Naive thymus-derived CD4-positive, alpha-beta T cell (primary cell): ENCODE data around the gene PLA2G3. TPM values are rescaled to one million over a fixed set of nuclear protein-coding genes. Genes with fewer than 3 reads are reported as not detected.
A peak's percentile ranks its signal among the peaks of the same experiment; 100 is the strongest.

Experiments
- ATAC-seq: fragments of 150-1000 bp; cut with Tn5 transposase; 2 replicates; pipeline ENCODE4 v1.10.0; 2021; ENCODE audit warnings: mild to moderate bottlenecking, moderate library complexity
- CTCF ChIA-PET: fragments of 350-600 bp; sonication (Branson Sonifier 250); formaldehyde crosslinking; loops from one replicate; lab custom pipeline; 2021; ENCODE audit warnings: antibody characterized with exemption; lab: Charles Lee
- POLR2A ChIA-PET: fragments of 350-600 bp; sonication (Branson Sonifier 250); formaldehyde crosslinking; loops from one replicate; lab custom pipeline; 2021; ENCODE audit warnings: antibody characterized with exemption, inconsistent platforms; lab: Charles Lee
- DNase-seq, 9 donors: peaks; one replicate each; pipeline versions ENCODE4 v3.0.0 to v3.0.0-alpha.2; 2020 to 2022; ENCODE audit warnings: mixed read lengths in 1 of 9
- H3K27ac ChIP-seq: one replicate; pipeline ENCODE4 v1.7.0; 2013; ENCODE audit warnings: mild to moderate bottlenecking, low read depth, low read length, moderate library complexity
- H3K27me3 ChIP-seq, 2 donors: one replicate each; pipeline ENCODE4 v1.7.0; 2013; ENCODE audit warnings: low read length in 2 of 2, mild to moderate bottlenecking in 2 of 2, moderate library complexity in 2 of 2; ENCODE audit not compliant: control insufficient read depth in 2 of 2, insufficient read depth in 2 of 2
- H3K36me3 ChIP-seq, 3 experiments: 1 replicate in 2 of 3; 2 replicates in 1 of 3; pipeline ENCODE4 v1.7.0; 2013; ENCODE audit warnings: low read length in 3 of 3, mild to moderate bottlenecking in 3 of 3, moderate library complexity in 1 of 3; ENCODE audit not compliant: insufficient read depth in 3 of 3, control insufficient read depth in 2 of 3
- H3K4me1 ChIP-seq, 2 donors: one replicate each; pipeline ENCODE4 v1.7.0; 2013; ENCODE audit warnings: low read length in 2 of 2, mild to moderate bottlenecking in 2 of 2, moderate library complexity in 1 of 2; ENCODE audit not compliant: control insufficient read depth in 2 of 2, insufficient read depth in 2 of 2
- H3K4me3 ChIP-seq: 2 replicates; pipeline ENCODE4 v1.7.0; 2013; ENCODE audit warnings: mild to moderate bottlenecking, low read length
- H3K9me3 ChIP-seq, 3 experiments: 1 replicate in 2 of 3; 2 replicates in 1 of 3; pipeline ENCODE4 v1.7.0; 2013; ENCODE audit warnings: low read length in 3 of 3; ENCODE audit not compliant: control insufficient read depth in 2 of 3
- H3K27ac Mint-ChIP-seq, 9 donors: one replicate each; pipeline ENCODE4 v1.8.0; 2020 to 2022; ENCODE audit warnings: mixed read lengths in 9 of 9, mild to moderate bottlenecking in 8 of 9, moderate library complexity in 5 of 9, inconsistent platforms in 2 of 9
- H3K27me3 Mint-ChIP-seq, 5 donors: one replicate each; pipeline ENCODE4 v1.8.0; 2021 to 2022; ENCODE audit warnings: mixed read lengths in 5 of 5, mild to moderate bottlenecking in 1 of 5
- H3K36me3 Mint-ChIP-seq, 5 donors: one replicate each; pipeline ENCODE4 v1.8.0; 2020 to 2022; ENCODE audit warnings: mixed read lengths in 5 of 5, mild to moderate bottlenecking in 3 of 5, inconsistent platforms in 1 of 5
- H3K4me1 Mint-ChIP-seq, 7 donors: one replicate each; pipeline ENCODE4 v1.8.0; 2020 to 2022; ENCODE audit warnings: mixed read lengths in 7 of 7, mild to moderate bottlenecking in 3 of 7, inconsistent platforms in 1 of 7
- H3K4me3 Mint-ChIP-seq, 10 donors: one replicate each; pipeline ENCODE4 v1.8.0; 2020 to 2022; ENCODE audit warnings: mild to moderate bottlenecking in 10 of 10, mixed read lengths in 10 of 10, moderate library complexity in 6 of 10, inconsistent platforms in 2 of 10
- H3K9me3 Mint-ChIP-seq, 11 donors: one replicate each; pipeline ENCODE4 v1.8.0; 2020 to 2022; ENCODE audit warnings: mixed read lengths in 11 of 11, mild to moderate bottlenecking in 4 of 11, inconsistent platforms in 1 of 11, moderate library complexity in 1 of 11
- intact Hi-C, 2 donors: fragments of 100-400 bp; cut with micrococcal nuclease; formaldehyde crosslinking; loops; one replicate each; pipeline ENCODE4 v1.15.1; 2023
- polyA plus RNA-seq, 2 donors: library from polyadenylated mRNA; unstranded; fragments of 300-500 nt; fragmentation: Illumina TruSeq; gene quantifications; one replicate each; pipeline ENCODE4 v1.2.3, GENCODE V29; 2021
- total RNA-seq, 6 experiments: library from RNA in 5 of 6; stranded (reverse) in 5 of 6; gene quantifications; 1 replicate in 5 of 6; 2 replicates in 1 of 6; pipeline ENCODE4 v1.2.3 and lab custom pipeline; 2021 to 2026

PLA2G3 gene
- total and polyA plus RNA-seq, 7 experiments from 2014 or later = not detected

DNA sequence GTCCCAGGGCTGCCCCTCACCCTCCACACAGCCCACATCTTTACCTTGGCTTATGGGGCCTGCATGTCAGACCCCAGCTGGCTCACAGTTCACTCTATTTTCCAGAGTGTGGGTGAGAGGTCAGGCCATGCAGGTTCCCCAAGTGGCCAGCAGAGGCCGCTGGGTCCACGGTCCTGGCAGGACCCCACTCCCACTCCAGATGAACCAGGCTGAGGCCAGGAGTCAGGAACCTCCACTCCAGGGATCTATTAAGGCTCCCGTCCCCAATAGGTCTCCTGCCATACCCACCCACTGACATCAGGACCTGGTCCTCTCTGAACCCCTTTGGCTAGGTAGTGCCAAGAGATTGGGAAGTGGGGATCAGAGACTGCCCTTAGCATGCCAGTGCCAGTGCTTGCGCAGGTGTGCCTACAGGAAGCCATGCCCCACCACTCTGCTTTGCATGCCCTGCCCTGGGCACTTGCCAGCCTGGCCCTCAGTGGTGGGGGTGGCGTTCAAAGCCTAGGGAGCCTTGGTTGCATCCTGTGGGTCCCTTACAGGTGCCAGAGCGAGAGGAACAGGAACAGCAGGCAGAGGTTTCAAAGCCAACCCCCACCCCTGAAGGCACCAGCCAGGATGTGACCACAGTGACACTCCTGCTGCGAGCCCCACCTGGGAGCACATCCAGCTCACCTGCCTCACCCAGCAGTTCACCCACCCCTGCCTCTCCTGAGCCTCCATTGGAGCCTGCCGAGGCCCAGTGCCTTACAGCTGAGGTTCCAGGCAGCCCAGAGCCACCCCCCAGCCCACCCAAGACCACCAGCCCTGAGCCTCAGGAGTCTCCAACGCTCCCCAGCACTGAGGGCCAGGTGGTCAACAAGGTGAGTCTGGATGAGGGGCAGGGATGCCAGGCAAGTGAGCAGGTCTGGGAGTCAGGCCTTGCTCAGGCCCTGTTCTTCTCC is 50.9 kb downstream of the PLA2G3 start:
- Mint-ChIP-seq H3K36me3 (no peaks in the 10 kb centered on the region), H3K27me3 (no peaks in the 10 kb centered on the region), H3K9me3 (no peaks in the 10 kb centered on the region), H3K27ac (no peak overlapping the region), H3K4me3 (no peak overlapping the region), H3K4me1 (peaks cover 0 to 5% (median 4%) of the 10 kb centered on the region in 7 donors)
- Histone ChIP-seq H3K4me1 (no peaks in the 10 kb centered on the region), H3K4me3 (no peak overlapping the region), H3K27me3 (no peaks in the 10 kb centered on the region), H3K27ac (no peak overlapping the region), H3K36me3 (peaks cover 0 to 3% (median 0%) of the 10 kb centered on the region in 3 experiments), H3K9me3 (no peaks in the 10 kb centered on the region)
- no peak for ATAC-seq
- CTCF ChIA-PET = interaction anchor here (0.8 to 8.1 kb wide), 3 partner anchors 140 to 168 kb away, joined by 4 to 59 read pairs (median 10); no protein-coding TSS in a partner anchor
- POLR2A ChIA-PET = interaction anchor here (1.0 kb wide), 1 partner anchor 454 kb away, joined by 3 read pairs; the partner anchor contains the start of gene SLC35E4
- DNase-seq = peak in 3 of 9 donors; percentile 25 to 31 (median 27)
- intact Hi-C loops = loop anchor here (1.0 to 10.0 kb wide), 4 partner anchors 60 to 665 kb away; partner anchors contain the start of genes DEPDC5 (in 1 of the 2), DRG1 (in 1 of the 2) and PRR14L (in 1 of the 2)

DNA sequence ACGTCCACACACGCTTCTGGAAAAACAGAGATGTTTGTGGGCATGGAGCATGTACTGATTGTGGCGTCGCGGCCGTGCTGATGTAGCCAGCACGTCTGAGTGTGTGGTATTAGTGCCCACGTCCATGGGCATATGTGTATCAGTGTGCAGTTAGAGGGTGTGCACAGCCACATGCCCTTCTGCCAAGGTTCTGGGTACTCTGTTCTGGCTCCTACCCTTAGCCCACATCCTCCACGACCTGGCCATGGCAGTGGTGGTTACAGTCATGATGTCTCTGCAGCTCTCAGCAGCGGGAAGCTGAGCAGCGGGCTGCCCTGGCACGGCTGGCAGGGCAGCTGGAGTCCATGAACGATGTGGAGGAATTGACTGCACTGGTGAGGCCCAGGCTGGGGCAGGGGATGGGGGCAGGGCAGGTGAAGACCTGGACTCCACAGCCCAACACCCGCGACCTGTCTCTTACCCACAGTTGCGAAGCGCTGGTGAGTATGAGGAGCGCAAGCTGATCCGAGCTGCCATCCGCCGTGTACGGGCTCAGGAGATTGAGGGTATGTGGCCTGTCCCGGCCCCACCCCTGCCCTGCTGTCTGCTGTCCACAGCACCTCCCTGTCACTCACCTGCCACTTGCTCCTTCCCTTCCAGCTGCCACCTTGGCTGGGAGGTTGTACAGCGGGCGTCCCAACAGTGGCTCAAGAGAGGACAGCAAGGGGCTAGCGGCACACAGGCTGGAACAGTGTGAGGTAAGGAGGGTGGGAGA is 51.9 kb downstream of the PLA2G3 start:
- ChIA-PET POLR2A (interaction anchor here (1.0 kb wide), 1 partner anchor 453 kb away, joined by 3 read pairs; the partner anchor contains the start of gene SLC35E4), CTCF (interaction anchor here (1.1 to 8.1 kb wide), 3 partner anchors 141 to 327 kb away, joined by 3 to 59 read pairs (median 10); no protein-coding TSS in a partner anchor)
- peaks cover 7 to 15% (median 14%) of the 10 kb centered on the region in 7 donors for H3K4me1 Mint-ChIP-seq
- no peak overlapping the region for H3K27ac Mint-ChIP-seq
- Histone ChIP-seq H3K9me3 (no peaks in the 10 kb centered on the region), H3K27me3 (no peaks in the 10 kb centered on the region), H3K27ac (no peak overlapping the region), H3K4me3 (no peak overlapping the region), H3K4me1 (peaks cover 5 to 9% of the 10 kb centered on the region in 2 donors), H3K36me3 (peaks cover 0 to 3% (median 0%) of the 10 kb centered on the region in 3 experiments)
- H3K27me3 Mint-ChIP-seq = no peaks in the 10 kb centered on the region
- no peak overlapping the region for H3K4me3 Mint-ChIP-seq
- H3K9me3 Mint-ChIP-seq = no peaks in the 10 kb centered on the region
- no peak for DNase-seq
- ATAC-seq = no peak
- intact Hi-C loops = loop anchor here in 1 of 2 donors (5.0 to 10.0 kb wide), 2 partner anchors 309 to 666 kb away; partner anchors contain the start of genes DEPDC5, DRG1 and PRR14L
- no peaks in the 10 kb centered on the region for H3K36me3 Mint-ChIP-seq

DNA sequence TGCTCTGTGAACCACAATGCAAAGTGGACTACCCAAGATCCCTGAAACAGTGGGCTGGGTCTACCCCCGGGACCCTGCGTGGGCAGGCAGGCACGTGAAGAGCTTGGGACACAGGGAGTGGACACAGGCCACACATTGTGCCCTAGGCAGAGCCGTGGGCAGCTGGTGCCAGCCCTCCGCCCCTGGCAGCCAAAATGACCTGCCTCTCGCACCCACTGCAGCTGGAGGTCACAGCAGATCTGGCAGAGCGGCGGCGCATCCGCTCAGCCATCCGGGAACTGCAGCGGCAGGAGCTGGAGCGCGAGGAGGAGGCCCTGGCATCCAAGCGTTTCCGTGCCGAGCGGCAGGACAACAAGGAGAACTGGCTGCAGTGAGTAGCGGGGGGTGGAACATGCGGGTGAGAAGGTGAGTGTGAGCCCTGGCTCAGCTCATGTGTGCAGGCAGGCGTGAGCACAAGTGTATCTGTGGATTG is 52.5 kb downstream of the PLA2G3 start:
- Mint-ChIP-seq H3K4me3 (no peak overlapping the region), H3K9me3 (no peaks in the 10 kb centered on the region), H3K4me1 (peaks cover 10 to 22% (median 20%) of the 10 kb centered on the region in 7 donors), H3K27me3 (no peaks in the 10 kb centered on the region), H3K27ac (no peak overlapping the region), H3K36me3 (no peaks in the 10 kb centered on the region)
- no peak overlapping the region for H3K4me3 ChIP-seq
- H3K9me3 ChIP-seq = no peaks in the 10 kb centered on the region
- ChIA-PET POLR2A (no interaction called here), CTCF (interaction anchor here (1.1 to 8.1 kb wide), 3 partner anchors 142 to 326 kb away, joined by 3 to 59 read pairs (median 10); no protein-coding TSS in a partner anchor)
- DNase-seq (no peak), ATAC-seq (no peak)
- H3K27me3 ChIP-seq = no peaks in the 10 kb centered on the region
- intact Hi-C loops = loop anchor here in 1 of 2 donors (5.0 to 10.0 kb wide), 2 partner anchors 310 to 667 kb away; partner anchors contain the start of genes DEPDC5, DRG1 and PRR14L
- H3K36me3 ChIP-seq = peaks cover 0 to 3% (median 0%) of the 10 kb centered on the region in 3 experiments
- H3K4me1 ChIP-seq = peaks cover 5 to 16% of the 10 kb centered on the region in 2 donors
- H3K27ac ChIP-seq = no peak overlapping the region

DNA sequence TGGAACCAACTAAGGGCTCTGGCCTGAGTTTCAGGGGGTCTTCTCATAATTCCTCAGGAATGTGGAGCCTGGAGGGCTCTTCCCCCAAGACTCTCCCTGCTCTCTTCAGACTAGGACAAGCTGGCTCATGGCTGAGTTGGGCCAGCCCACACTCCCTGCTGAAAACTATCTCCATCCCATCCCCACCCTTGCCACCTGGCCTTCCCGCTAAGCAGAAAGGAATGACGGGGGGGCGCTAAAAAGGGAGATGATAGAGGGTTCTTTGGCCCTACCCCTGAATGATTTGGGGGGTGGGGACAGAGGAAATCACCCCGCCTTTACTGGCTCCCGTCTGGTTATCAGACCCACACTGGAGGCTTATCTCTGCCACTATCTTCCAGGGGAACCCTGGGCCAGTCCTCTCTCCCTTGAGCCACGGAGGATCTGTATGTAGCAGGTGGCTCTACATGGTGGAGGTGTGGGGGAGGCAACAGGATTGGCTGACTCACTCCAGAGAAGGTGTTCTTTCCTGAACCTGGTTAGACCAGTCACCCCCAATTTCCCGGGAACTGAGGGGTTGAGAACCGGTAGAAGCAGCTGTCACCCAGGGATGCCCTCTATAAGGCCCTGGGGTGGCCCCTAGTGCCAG is 53.5 kb downstream of the PLA2G3 start:
- Mint-ChIP-seq H3K36me3 (no peaks in the 10 kb centered on the region), H3K4me1 (peaks cover 18 to 31% (median 29%) of the 10 kb centered on the region in 7 donors), H3K27ac (peak overlapping the region in 1 of 9 donors; percentile 4), H3K9me3 (no peaks in the 10 kb centered on the region), H3K27me3 (no peaks in the 10 kb centered on the region), H3K4me3 (peak overlapping the region in 2 of 10 donors; percentile 29 to 30)
- POLR2A ChIA-PET = interaction anchor here (1.0 kb wide), 1 partner anchor 324 kb away, joined by 3 read pairs; no protein-coding TSS in a partner anchor
- no peak overlapping the region for H3K27ac ChIP-seq
- H3K36me3 ChIP-seq = peaks cover 0 to 3% (median 0%) of the 10 kb centered on the region in 3 experiments
- CTCF ChIA-PET = interaction anchor here (0.6 to 8.1 kb wide), 5 partner anchors 137 to 498 kb away, joined by 3 to 59 read pairs (median 10); no protein-coding TSS in a partner anchor
- peaks cover 8 to 25% of the 10 kb centered on the region in 2 donors for H3K4me1 ChIP-seq
- ATAC-seq = no peak
- intact Hi-C loops = loop anchor here in 1 of 2 donors (5.0 to 10.0 kb wide), 2 partner anchors 310 to 668 kb away; partner anchors contain the start of genes DEPDC5, DRG1 and PRR14L
- no peak for DNase-seq
- H3K4me3 ChIP-seq = no peak overlapping the region
- H3K27me3 ChIP-seq = no peaks in the 10 kb centered on the region
- H3K9me3 ChIP-seq = no peaks in the 10 kb centered on the region

DNA sequence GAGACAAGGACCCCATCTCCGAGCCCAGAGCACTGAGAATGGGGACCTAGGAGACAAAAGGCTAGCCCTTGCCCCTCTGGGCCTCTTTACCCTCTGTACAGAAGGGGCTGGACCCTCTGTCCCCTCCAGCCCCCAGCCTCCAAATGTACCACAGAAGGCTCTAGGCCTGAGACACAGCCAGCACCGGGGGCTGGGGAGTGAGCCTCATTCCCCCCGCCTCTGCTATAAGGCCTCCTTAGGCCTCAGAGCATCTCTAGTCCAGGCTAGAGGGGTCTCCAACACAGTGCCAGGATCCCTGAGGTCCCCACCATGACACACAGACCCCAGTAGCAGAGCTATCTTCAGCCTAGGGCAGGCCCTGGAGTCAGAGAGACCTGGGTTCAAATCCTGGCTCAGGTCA is 54.4 kb downstream of the PLA2G3 start:
- no peaks in the 10 kb centered on the region for H3K27me3 ChIP-seq
- peaks cover 0 to 3% (median 0%) of the 10 kb centered on the region in 3 experiments for H3K36me3 ChIP-seq
- no peaks in the 10 kb centered on the region for H3K9me3 ChIP-seq
- no peak overlapping the region for H3K27ac ChIP-seq
- peaks cover 22 to 37% (median 34%) of the 10 kb centered on the region in 7 donors for H3K4me1 Mint-ChIP-seq
- POLR2A ChIA-PET = interaction anchor here (1.8 to 3.7 kb wide), 3 partner anchors 134 to 146 kb away, joined by 5 to 21 read pairs (median 11); no protein-coding TSS in a partner anchor
- peak overlapping the region in 6 of 10 donors; percentile 10 to 92 (median 86) for H3K4me3 Mint-ChIP-seq
- H3K4me3 ChIP-seq = no peak overlapping the region
- no peaks in the 10 kb centered on the region for H3K36me3 Mint-ChIP-seq
- intact Hi-C loops = loop anchor here (2.0 to 10.0 kb wide), 6 partner anchors 75 to 669 kb away; partner anchors contain the start of genes DEPDC5 (in 1 of the 2), DRG1 (in 1 of the 2), LIMK2 (in 1 of the 2) and PRR14L (in 1 of the 2)
- H3K9me3 Mint-ChIP-seq = no peaks in the 10 kb centered on the region
- H3K4me1 ChIP-seq = peaks cover 13 to 33% of the 10 kb centered on the region in 2 donors
- H3K27me3 Mint-ChIP-seq = no peaks in the 10 kb centered on the region
- ATAC-seq = no peak
- CTCF ChIA-PET = interaction anchor here (1.2 to 8.1 kb wide), 6 partner anchors 119 to 195 kb away, joined by 3 to 59 read pairs (median 6); no protein-coding TSS in a partner anchor
- no peak for DNase-seq
- no peak overlapping the region for H3K27ac Mint-ChIP-seq
